Osteoblast (primary cell): ENCODE results near the gene NEURL4. TPM values are rescaled to one million over a fixed set of nuclear protein-coding genes. Genes with fewer than 3 reads are reported as not detected.

Source experiments
- DNase-seq: peaks from one replicate; pipeline ENCODE4 v3.0.0; 2011; ENCODE audit warnings: low spot score, mixed read lengths; ENCODE audit not compliant: insufficient read length; ENCODE audit errors: missing footprints
- H2AFZ ChIP-seq: 2 replicates; pipeline ENCODE4 v1.6.0; 2011; ENCODE audit warnings: mild to moderate bottlenecking, low read length
- H3K27ac ChIP-seq: 2 replicates; pipeline ENCODE4 v1.5.1; 2011; ENCODE audit warnings: mild to moderate bottlenecking, low read depth, low read length, moderate library complexity
- H3K27me3 ChIP-seq: 2 replicates; pipeline ENCODE4 v1.6.0; 2012; ENCODE audit warnings: mild to moderate bottlenecking, control low read depth, inconsistent platforms, low read length, moderate library complexity; ENCODE audit not compliant: insufficient read depth
- H3K36me3 ChIP-seq: 2 replicates; pipeline ENCODE4 v1.5.1; 2011; ENCODE audit warnings: mild to moderate bottlenecking, low read length, control low read depth, moderate library complexity; ENCODE audit not compliant: insufficient read depth
- H3K4me1 ChIP-seq: 2 replicates; pipeline ENCODE4 v1.5.1; 2011; ENCODE audit warnings: mild to moderate bottlenecking, low read length, control low read depth, moderate library complexity; ENCODE audit not compliant: insufficient read depth
- H3K4me2 ChIP-seq: 2 replicates; pipeline ENCODE4 v1.6.0; 2011; ENCODE audit warnings: mild to moderate bottlenecking, low read length; ENCODE audit not compliant: insufficient read depth
- H3K4me3 ChIP-seq: fragments of 200-600 bp; sonication (generic); 3 replicates; pipeline ENCODE4 v1.5.1; 2012; ENCODE audit warnings: mild to moderate bottlenecking, low read length, inconsistent platforms; ENCODE audit not compliant: insufficient read depth
- H3K79me2 ChIP-seq: 2 replicates; pipeline ENCODE4 v1.6.0; 2012; ENCODE audit warnings: mild to moderate bottlenecking, low read length, control low read depth, inconsistent platforms; ENCODE audit not compliant: insufficient read depth
- H3K9me3 ChIP-seq: 2 replicates; pipeline ENCODE4 v1.5.1; 2011; ENCODE audit warnings: low read depth, low read length, control low read depth
- H4K20me1 ChIP-seq: 2 replicates; pipeline ENCODE4 v1.6.0; 2012; ENCODE audit warnings: mild to moderate bottlenecking, low read length, control low read depth; ENCODE audit not compliant: insufficient read depth
- total RNA-seq: library from RNA; depleted of rRNA; stranded (reverse); fragments of >200 nt; gene quantifications from 2 replicates; pipeline ENCODE4 v1.2.3, GENCODE V29; 2012
- TF ChIP-seq, protein P1 (sequence below): IDR thresholded peaks from 2 replicates; pipeline ENCODE4 v1.5.1; 2011; ENCODE audit warnings: mild to moderate bottlenecking, low read depth, low read length, moderate library complexity; ENCODE audit errors: extremely low read depth

Gene NEURL4
- total RNA-seq, 1 donor, result 18.8 TPM

DNA sequence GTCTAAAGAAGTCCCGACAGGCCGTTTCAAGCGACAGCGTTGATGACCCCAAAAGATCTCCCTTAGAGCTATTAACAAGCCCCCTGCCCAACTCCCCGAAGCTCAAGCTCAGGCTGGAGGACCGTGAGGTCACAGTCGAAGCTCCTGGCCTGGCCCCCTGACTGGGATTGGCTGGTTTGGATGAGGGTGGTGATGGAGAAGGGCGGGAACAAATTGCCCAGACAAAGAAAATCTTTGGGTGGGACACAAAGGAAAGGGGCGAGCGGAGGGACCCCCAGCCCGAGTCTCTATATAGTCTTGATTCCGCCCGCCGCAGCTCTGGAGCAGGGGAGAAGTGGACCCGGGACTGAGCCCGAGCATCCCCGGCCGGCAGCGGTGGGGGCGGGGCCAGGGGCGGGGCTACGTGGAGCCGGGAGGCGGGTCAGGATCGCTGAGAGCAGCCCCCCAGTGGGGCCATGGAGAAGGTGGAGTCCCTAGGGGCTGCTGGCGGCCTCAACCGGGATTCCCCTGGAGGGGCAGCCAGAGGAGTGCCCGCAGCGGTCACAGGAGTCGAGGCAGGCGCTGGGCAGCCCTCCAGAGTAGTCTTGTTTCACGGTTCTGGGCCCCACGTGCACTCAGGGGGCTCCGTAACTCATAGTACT is 982 bp upstream of the NEURL4 start:
- peaks cover 12% of the 10 kb centered on the region for H3K4me1 ChIP-seq
- DNase-seq, result peak; percentile 99
- H3K9me3 ChIP-seq, result no peaks in the 10 kb centered on the region
- peak overlapping the region; percentile 97 for H3K4me2 ChIP-seq
- peaks cover 13% of the 10 kb centered on the region for H3K36me3 ChIP-seq
- H3K27ac ChIP-seq, result peak overlapping the region; percentile 83
- peak overlapping the region; percentile 100 for H2AFZ ChIP-seq
- peaks cover 19% of the 10 kb centered on the region for H3K79me2 ChIP-seq
- TF ChIP-seq, protein P1, sequence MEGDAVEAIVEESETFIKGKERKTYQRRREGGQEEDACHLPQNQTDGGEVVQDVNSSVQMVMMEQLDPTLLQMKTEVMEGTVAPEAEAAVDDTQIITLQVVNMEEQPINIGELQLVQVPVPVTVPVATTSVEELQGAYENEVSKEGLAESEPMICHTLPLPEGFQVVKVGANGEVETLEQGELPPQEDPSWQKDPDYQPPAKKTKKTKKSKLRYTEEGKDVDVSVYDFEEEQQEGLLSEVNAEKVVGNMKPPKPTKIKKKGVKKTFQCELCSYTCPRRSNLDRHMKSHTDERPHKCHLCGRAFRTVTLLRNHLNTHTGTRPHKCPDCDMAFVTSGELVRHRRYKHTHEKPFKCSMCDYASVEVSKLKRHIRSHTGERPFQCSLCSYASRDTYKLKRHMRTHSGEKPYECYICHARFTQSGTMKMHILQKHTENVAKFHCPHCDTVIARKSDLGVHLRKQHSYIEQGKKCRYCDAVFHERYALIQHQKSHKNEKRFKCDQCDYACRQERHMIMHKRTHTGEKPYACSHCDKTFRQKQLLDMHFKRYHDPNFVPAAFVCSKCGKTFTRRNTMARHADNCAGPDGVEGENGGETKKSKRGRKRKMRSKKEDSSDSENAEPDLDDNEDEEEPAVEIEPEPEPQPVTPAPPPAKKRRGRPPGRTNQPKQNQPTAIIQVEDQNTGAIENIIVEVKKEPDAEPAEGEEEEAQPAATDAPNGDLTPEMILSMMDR, result no peak
- peaks cover 3% of the 10 kb centered on the region for H4K20me1 ChIP-seq
- peak overlapping the region; percentile 96 for H3K4me3 ChIP-seq
- peaks cover 13% of the 10 kb centered on the region for H3K27me3 ChIP-seq

DNA sequence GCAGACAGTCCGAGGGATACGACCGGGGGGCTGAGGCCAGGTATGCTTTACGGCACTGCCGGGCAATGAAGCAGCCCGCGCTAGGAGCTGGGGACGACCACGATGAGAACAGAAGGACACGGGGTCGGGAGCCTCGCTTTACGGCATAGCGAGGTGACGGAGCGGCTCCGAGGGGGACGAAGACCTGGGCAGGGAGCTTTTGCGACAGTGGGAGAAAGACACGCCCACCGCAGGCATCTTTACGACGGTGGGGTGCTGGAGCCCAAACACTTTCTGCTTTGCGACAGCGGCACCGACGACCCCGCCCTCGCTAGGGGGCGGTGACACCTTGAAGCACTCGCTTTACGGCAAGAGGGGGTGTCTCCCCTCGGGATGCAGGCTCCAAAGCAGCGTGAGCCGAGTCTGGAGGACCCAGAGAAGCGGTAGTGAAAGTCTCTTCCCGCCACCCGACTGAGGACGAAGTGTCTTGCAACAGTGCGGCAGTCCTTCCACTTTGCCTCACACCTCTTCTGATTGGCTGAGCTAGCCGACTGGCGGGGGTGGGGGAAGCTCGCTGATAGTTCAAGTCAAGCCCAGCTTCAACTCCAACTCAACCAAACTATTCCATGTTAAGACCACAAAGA is 350 bp upstream of the NEURL4 start:
- peaks cover 6% of the 10 kb centered on the region for H3K27me3 ChIP-seq
- H3K79me2 ChIP-seq, result peaks cover 19% of the 10 kb centered on the region
- peaks cover 18% of the 10 kb centered on the region for H3K36me3 ChIP-seq
- H3K4me3 ChIP-seq, result peak overlapping the region; percentile 96
- H3K27ac ChIP-seq, result peak overlapping the region; percentile 83
- no peaks in the 10 kb centered on the region for H3K9me3 ChIP-seq
- peaks cover 12% of the 10 kb centered on the region for H3K4me1 ChIP-seq
- peak overlapping the region; percentile 100 for H2AFZ ChIP-seq
- peaks cover 3% of the 10 kb centered on the region for H4K20me1 ChIP-seq
- TF ChIP-seq, protein P1, result no peak
- DNase-seq, result peak; percentile 100
- H3K4me2 ChIP-seq, result peak overlapping the region; percentile 97

DNA sequence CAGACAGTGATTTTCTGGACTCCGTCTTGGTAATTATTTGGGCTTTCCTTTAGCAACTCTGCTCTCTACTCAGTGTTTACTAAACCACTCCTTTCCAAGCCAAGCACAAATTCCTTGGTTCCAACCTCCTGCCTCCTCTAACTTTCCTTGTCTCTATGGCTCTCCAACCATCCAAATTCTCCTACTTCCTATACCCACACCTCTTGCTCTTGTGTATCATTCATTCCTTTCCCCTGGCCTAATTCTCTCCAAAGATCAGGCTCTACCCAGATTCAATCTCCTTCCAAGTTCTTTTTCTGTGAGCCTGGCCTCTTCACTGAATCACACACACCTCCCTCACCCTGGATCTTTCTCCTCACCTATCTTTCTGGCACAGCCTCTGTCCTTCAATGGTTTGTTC is 1.1 kb downstream of the NEURL4 start:
- peak; percentile 63 for DNase-seq
- Histone ChIP-seq H3K27me3 (no peaks in the 10 kb centered on the region), H3K36me3 (peaks cover 32% of the 10 kb centered on the region), H3K79me2 (peaks cover 19% of the 10 kb centered on the region), H3K9me3 (no peaks in the 10 kb centered on the region), H2AFZ (no peak overlapping the region), H3K4me2 (peak overlapping the region; percentile 100), H4K20me1 (peaks cover 3% of the 10 kb centered on the region), H3K4me3 (peak overlapping the region; percentile 96), H3K4me1 (peaks cover 12% of the 10 kb centered on the region), H3K27ac (no peak overlapping the region)
- TF ChIP-seq, protein P1, result no peak

DNA sequence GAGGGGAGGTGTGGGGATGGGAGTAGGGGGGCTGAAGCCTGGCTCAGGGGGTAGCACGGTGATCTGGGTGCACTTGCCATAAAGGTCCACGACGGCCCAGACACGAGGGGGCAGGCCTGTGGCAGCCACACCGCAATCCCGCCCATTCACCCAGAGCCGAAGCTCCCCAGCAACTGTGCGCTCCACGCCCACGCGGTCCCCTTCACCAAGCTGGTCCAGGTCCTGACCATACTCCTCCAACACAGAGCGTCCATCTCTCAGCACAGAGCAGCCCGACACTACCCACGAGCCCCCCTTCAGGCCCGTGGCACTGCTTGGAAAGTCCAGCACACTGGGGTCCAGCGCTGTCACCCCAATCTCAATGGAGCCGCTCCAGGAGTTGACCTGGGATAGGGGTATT is 1.6 kb downstream of the NEURL4 start:
- Histone ChIP-seq H4K20me1 (peaks cover 3% of the 10 kb centered on the region), H3K79me2 (peaks cover 19% of the 10 kb centered on the region), H3K4me1 (peaks cover 12% of the 10 kb centered on the region), H3K4me2 (no peak overlapping the region), H3K36me3 (peaks cover 37% of the 10 kb centered on the region), H3K4me3 (no peak overlapping the region), H3K27ac (no peak overlapping the region), H3K27me3 (no peaks in the 10 kb centered on the region), H3K9me3 (no peaks in the 10 kb centered on the region), H2AFZ (no peak overlapping the region)
- TF ChIP-seq, protein P1, result no peak
- peak; percentile 5 for DNase-seq
